GM18861 (cell line): Measurements from ENCODE around the gene DENND1B.

Experiments used
- ATAC-seq: cut with Tn5 transposase; IDR thresholded peaks from one replicate; pipeline ENCODE4 v1.9.1; 2021; ENCODE audit not compliant: unreplicated experiment

DENND1B gene

GRCh38 chr1:197775282-197776262 lies at the start of gene DENND1B:
DENND1B (minus strand) TSS chr1:197775480; CDS start chr1:197775155, 325 bp downstream.
- ATAC-seq = peak; percentile 62

GRCh38 chr1:197814306-197814705 lies 39.0 kb upstream of the DENND1B start:
- ATAC-seq = no peak

GRCh38 chr1:197813741-197814140 lies 38.5 kb upstream of the DENND1B start:
- ATAC-seq = no peak

GRCh38 chr1:197811769-197812168 lies 36.5 kb upstream of the DENND1B start:
- ATAC-seq = no peak

- no peak for ATAC-seq
Measured at GRCh38 chr1:197810812-197811211, 35.5 kb upstream of the DENND1B start.

- ATAC-seq = no peak
Measured at GRCh38 chr1:197808880-197809279, 33.6 kb upstream of the DENND1B start.

- ATAC-seq = no peak
Measured at GRCh38 chr1:197807739-197808453, 32.6 kb upstream of the DENND1B start.

- ATAC-seq = no peak
Measured at GRCh38 chr1:197807216-197807615, 31.9 kb upstream of the DENND1B start.

- ATAC-seq = no peak
Measured at GRCh38 chr1:197806718-197807117, 31.4 kb upstream of the DENND1B start.

GRCh38 chr1:197801684-197802083 lies 26.4 kb upstream of the DENND1B start:
- ATAC-seq = no peak

- ATAC-seq = no peak
Measured at GRCh38 chr1:197801111-197801482, 25.8 kb upstream of the DENND1B start.

- no peak for ATAC-seq
Measured at GRCh38 chr1:197800379-197801110, 25.3 kb upstream of the DENND1B start.

- no peak for ATAC-seq
Measured at GRCh38 chr1:197799271-197799670, 24.0 kb upstream of the DENND1B start.

- no peak for ATAC-seq
Measured at GRCh38 chr1:197798492-197798891, 23.2 kb upstream of the DENND1B start.

- no peak for ATAC-seq
Measured at GRCh38 chr1:197797010-197797409, 21.7 kb upstream of the DENND1B start.

- no peak for ATAC-seq
Measured at GRCh38 chr1:197788741-197789739, 13.8 kb upstream of the DENND1B start.

- ATAC-seq = no peak
Measured at GRCh38 chr1:197787623-197788536, 12.6 kb upstream of the DENND1B start.

- ATAC-seq = no peak
Measured at GRCh38 chr1:197787056-197787455, 11.8 kb upstream of the DENND1B start.

- ATAC-seq = no peak
Measured at GRCh38 chr1:197786280-197786679, 11.0 kb upstream of the DENND1B start.
